Dedifferentiated amniotic fluid mesenchymal stem cell (primary cell): ENCODE measurements around the gene BTBD7.
"Not testable (repeated sequence)": the region's sequence is repeated elsewhere in the genome, so short reads cannot be mapped to it uniquely, and the experiment has no call there.

Experiments used
- DNase-seq: peaks from one replicate; pipeline ENCODE4 v3.0.0-alpha.2; 2016; ENCODE audit errors: extremely low spot score

The BTBD7 gene

DNA sequence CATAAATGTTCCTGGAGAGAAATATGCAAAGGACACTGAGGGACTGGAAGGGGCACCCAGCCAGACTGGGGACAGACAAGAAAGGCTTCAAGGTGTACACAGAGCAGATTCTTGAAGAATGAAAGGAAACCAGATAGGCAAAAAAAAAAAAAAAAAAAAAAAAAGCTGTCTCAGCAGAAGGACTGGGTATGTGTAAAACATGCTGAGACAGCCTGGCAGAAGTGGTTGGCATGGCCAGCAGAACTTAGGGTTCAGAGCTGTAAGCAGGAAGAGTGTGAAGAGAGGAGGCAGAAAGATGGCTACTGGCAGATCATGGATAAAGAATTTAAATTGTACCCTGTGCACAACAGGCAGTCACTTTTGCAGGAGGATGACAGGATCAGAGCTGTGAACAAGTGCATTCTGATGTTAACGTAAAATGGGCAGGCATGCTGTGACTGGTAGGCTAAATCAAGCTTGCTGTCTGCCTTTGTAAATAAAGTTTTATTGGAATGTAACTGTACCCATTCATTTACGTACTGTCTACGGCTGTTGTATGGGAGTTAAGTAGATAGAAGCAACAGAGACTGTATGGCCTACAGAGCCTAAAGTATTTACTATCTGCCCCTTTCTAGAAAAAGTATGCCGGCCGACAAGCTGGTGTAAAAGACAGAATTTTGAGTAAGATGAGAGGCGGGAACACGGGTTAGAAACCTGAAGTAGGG, 83.6 kb downstream of the BTBD7 start:
- DNase-seq = no peak

DNA sequence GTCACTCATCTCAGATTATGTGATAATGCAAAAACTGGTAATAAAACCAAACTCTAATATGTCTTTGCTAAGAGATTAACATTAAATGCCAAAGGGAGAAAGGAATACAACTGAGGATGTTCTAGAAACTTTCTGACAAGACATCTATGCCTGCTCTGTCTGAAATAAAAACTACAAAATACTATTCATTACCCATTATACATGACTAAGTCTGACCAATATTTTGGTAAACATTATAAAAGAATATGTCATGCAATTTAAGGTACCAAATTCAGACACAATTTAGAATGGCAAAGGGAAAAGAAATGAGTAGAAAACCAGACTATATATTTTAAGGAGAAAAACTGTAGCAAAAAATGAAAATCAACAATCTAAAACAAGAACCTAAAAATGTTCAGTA, 86.3 kb downstream of the BTBD7 start:
- no peak for DNase-seq

DNA sequence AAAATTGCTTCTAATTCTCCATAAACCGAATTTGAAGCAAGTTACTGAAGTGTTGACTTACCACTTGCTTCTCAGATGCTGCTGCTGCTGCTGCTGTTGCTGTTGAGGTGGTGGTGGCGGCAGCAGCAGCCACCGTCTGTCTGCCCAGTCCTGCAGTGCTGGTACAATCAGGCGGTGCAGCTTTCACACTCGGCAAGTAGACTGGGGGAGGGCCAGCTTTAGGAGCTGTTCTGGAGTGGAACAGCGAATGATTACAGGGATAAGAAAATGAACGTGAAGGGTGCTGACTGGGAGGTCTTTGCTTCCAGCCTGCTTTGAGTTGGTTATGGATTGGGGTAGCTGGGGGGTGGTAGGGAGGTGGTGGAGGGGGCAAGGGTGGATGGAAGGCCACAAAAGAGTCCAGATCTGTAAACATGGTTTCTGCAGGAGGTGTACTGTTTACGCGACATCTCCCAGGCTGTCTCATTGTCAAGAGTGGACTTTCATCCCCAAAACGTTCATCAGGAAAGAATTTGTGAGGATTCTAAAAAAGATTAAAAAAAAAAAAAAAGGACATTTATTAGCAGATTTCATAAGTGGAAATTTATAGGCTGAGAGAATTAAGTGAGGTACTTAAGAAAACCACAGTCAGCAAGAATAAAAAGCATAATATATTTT, 86.9 kb downstream of the BTBD7 start:
- no peak for DNase-seq

DNA sequence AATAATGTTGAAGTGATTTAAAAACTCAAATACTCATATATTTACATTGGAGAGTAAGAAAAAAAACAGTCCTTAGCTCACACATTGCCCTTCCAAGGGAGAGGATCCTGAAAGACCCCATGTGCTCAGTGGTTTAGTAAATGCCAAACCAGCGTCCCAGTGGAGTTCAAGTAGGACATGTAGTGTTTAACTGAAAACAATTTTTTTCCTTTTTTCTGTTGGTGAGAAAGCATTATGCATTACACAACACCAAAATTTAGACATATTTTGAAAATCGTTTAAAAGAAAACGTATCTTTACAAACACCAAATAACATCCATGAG, 92.2 kb downstream of the BTBD7 start:
- DNase-seq = no peak

DNA sequence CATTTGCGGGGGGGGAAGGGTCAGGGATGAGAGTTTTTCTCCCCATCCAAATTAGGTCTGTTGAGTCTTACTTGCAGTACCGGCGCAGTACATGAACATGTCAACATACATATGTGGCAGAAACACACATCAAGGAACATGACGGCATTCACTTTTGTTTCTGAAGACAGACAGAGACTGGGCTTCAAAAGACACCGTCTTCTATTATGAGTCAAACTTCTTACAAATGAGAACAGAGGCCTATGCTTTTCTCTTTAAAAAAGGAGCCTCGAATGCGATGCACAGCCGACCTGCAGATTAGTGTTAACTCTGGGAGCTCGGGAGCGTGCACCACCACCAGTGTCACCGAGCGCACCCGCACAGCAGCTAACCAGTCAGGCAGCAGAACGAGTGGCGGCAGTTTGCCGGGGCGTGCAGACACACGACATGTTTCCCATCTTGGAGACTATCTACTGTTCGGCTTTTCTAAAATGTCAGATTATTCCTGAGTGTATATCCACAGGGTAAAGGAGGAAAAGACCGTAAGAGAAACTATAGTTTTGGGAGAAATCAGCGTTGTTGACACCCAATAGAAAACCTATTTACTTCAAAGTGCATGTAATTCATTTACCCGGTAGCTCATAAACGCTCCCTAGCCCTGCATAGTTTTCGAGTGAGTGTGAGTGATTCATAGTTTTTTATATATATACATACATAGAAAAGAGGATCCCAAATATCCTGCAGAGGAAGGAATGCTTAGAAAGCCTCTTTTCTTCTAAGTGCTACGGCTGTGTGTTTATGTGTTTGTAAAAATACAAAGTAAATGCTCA, 92.8 kb downstream of the BTBD7 start:
- peak; percentile 44 for DNase-seq

DNA sequence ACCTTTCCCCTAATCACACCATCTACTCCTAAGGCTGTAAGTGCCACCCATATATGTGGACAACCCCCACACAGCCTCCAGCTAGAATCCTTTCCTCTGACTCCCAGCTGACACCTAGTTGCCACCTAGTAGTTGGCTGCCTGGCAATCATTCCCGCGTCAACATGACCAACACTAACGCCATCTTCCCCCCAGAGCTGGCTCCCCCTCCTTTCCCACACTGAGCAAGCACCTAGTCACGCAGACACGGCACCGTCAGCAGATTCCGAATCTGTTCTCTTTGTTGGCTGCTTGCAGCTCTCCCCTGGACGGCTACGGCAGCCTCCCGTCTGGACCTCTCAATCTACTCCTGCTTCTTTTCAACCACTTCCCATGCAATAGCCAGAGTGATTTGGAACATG, 98.0 kb downstream of the BTBD7 start:
- DNase-seq = no peak

DNA sequence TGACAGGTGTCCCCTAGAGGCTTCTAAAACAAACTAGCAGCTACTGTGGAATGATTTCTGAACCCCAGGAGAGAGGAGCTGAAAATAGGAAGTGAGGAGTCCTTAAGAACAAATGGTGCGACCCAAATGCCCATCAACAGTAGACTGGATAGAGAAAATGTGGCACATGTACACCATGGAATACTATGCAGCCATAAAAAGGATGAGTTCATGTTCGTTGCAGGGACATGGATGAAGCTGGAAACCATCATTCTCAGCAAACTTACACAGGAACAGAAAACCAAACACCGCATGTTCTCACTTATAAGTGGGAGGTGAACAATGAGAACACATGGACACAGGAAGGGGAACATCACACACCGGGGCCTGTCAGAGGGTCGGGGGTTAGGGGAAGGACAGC, 99.8 kb downstream of the BTBD7 start:
- not testable (repeated sequence) for DNase-seq

DNA sequence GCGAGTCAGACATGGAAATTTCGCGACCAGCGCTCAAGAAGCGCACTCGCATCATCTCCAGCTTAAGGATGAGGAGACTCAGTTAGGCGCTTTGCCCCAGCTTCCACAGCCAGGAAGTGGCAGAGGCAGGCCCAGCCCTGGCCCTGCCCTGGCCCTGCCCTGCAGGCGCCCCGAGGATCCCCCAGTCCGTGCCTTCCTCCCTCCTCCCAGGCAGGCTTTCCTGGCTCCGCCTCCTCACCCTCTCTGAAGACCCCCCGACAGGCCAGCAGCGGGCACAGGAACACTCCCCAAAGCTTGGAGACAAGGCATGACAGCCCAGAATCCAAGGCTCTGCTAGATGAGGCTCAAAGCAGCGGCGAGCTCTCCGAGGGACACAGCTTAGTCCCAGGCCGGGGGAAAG, 100.7 kb downstream of the BTBD7 start:
- no peak for DNase-seq

DNA sequence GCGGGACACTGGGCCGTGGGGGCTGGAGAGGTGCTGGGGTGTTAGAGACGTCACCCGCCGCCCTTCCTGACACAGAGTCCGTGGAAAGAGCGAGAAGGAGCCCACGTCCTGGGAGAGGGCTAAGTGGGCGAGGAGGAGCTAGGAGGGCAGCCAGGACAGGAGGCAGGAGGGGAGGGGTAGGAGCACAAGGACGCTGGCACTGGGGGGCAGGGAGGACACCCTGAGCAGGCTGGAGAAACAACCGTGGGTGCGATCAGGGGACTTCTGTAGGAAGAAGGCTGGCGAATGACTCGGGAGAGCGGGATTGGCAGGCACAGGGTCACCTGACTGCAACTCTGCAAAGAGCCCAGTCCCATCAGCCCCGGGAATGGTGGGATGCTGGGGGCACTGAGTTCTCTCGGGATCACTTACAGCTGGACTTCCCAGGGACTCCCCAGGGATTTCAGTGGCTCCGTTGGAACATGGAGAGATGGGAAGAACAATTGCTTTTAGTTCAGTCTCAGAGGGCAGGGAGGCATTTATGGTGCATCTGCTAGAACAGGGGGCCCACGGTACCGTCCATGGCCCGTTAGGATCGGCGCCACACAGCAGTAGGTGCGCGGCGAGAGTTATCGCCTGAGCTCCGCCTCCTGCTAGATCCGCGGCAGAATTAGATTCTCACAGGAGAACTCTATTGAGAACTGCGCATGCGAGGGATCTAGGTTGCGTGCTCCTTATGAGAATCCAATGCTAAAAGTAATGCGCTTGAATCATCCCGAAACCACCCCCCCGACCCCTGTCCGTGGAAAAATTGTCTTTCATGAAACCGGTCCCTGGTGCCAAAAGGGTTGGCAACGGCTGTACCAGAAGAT, 101.5 kb downstream of the BTBD7 start:
- no peak for DNase-seq

DNA sequence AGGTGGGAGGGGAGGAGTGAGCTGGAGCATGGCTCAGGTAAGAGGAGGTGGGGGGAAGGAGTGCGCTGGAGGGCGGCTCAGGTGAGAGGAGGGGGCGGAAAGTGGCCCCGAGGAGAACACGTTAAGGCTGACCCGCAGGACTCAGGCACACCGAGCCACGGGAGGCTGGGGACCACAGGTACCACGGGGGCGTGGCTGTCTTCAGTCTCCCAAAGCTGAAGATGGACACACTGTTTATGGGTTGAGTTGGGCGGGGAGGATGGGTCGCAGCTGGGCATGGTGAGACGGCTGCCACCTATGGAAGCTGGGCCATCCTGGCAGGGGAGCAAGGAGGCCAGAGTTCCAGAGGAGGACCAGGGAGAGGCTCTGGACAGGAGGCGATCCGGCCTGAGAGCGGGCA, 102.3 kb downstream of the BTBD7 start:
- no peak for DNase-seq

DNA sequence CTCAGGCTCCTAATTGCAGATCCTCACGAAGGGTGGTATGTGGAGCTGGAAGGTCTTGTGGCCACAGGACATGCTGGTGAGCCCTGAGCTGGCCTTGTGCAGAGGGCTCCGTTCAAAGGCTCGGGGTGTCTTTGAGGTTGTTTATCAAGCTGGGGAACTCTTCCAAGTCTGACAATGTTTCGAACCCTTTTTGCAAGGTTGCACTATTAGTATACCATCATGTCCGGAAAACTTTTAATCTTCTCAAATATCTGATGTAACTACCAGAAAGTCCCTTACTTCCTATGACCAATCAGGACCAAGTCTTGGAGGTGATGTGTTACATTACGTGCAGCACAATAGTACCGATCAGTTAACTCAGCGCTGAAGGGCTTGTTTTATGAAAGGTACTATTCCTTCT, 104.3 kb downstream of the BTBD7 start:
- no peak for DNase-seq

DNA sequence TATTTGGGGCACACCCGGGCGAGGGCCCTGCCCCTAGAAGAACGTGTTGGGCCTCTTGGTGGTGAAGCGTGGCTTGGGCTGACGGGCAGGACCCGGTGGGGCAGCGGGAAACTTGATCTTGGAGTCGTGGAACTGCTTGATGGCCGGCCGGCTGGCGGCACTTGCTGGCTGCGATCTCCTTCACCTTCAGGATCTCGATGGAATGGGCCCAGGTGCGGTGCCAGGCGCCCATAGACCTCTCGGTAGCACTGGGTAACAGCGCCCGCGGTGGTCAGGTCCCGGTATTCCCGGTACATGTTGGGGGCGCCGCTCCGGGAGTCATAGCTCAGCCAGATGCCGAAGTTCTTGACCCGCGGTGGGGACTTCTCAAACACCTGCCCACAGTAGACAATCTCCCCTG, 109.3 kb downstream of the BTBD7 start:
- DNase-seq = no peak

DNA sequence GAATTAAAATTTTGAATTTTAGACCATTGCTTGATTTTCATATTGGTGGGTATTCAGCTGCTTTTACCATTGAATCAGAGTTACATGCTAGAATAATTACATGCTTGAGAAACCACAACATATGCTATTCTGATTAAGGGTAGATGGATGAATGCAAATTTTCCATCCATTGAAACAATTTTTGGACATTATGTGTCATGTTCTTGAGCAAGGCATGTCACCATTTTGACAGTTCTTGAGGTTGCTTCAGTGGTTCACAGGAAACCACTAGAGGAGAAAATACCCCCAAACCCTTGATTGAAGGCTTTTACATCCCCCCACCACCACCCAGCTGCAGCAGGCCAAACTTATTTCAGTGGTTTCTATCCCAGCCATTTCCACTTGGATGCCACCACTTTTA, 112.3 kb downstream of the BTBD7 start:
- no peak for DNase-seq

DNA sequence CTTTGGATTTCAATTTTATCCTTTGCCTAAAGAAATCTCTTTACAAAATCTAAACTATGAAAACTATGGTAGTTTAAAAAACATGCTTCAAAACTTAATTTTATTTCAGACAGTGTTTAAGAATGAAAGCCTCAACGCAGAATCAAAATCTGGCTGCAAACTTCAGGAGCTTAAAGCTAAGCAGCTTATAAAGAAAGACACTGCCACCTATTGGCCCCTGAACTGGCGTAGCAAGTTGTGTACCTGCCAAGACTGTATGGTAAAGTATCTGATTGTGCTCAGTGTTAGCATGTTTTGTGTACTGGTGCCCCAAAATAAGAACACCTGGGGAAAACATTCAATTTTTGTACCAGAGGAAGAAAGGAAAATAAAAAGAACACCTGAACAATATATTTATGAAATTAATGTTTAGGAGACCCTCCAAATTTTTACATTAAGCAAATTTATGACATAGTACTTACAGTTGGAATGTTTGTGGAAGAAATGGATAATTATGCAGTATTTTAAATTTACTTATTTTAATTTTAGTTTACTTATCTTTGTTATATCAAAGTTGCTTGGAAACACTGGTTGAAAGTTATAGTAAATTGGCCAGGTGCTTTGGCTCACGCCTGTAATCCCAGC, 113.6 kb downstream of the BTBD7 start:
- DNase-seq = no peak

DNA sequence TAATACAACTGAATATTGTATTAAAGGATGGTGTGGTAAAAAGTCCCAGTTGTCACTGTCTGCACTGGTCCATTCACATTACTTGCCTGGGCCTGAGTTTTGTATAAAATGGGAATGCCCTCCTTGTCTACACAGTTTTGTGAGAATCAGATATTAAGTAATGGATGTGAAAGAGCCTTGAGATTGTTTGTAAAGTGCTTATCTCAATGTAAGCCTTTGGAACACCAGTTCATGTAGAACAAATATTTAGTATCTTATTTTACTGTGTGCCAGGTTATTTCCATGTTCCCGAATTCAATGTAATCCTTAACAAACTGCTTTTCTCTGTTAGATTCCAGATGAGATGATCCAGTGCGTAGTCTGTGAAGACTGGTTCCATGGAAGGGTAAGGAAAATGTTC, 118.2 kb downstream of the BTBD7 start:
- no peak for DNase-seq

DNA sequence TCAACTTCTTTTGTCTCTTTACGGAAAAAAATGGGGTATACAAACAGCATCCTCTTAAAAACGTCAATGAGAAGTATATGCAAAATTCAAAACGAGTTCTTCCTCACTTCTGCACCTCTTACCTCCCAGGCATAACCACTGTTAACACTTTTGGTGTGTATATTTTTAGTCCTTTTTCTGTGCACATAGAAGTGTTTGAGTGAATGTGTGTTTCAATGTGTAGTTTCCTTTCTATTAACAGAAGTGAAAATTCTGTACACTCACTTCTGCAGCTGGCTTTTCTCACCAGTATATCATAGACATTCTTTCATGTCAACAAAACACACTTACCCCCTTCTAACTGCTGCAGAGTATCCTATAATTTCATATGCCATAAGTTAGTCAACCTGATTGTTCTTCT, 120.4 kb downstream of the BTBD7 start:
- DNase-seq = no peak

DNA sequence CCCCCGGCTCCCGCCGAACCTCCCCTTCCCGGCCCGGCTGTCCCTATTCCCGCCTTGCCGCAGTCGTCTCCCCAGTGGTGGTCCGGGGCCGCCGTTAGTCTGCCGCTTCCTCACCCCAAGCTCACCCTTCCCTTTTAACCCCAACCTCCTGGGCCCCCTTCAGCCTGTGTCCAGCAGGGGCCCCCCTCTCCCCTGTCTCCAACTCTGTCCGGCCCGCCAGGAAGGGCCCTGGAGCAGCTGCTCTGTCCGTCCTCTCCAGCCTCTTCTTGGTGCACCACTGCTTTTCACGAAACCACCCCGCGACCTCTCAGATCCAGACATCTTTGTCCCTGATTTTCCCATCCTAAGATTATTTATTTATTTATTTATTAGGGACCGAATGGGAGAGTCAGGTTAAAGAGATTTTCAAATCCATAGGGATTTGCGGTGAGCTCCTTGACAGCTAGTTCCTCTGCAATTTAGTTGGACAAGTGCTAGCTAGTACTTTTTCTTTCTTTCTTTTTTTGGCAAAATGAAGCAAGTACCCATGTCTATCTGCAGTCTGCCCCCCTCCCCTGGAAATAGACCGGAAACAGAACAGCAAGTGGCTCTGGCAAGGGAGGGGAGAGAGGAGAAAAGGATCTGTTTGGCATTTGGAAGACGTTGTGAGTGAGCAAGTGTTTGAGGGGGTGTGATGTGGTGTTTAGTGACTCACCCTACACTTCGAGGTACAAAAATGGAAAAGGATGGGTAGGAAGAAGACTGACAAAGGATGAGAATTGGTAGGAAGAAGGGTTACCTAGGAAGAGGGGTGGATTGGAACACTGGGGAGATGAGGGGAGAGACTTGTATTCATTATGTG, 125.1 kb downstream of the BTBD7 start:
- peak; percentile 23 for DNase-seq

DNA sequence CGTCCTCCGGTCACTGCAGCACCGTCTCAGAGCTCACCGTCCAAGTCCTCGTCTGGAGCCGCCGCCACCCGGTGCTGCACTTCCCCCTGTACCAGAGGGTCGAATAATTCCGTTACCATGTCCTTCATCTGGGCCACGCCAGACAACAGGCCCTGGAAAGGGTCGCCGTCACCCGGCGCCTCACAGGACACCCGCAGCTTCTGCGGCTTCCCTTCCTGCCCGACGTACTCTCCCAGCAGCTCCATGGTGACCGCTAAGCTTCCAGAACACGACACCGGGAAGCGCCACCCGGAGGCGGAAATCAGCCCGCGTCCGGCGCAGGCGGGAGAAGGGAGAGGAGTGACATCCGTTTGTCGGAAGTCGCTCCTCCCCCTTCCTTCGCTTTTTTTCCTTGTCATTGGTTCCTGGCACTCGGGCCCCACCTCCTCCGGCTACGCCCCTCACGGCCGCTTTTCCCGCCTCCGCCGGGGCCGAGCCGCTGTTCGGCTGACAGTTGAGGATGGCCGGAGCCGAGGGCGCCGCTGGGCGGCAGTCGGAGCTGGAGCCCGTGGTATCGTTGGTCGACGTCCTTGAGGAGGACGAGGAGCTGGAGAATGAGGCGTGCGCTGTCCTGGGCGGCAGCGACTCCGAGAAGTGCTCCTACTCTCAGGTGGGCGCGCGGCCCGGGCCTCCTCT, 125.9 kb downstream of the BTBD7 start, which contains the start of the genes GON7 and UBR7:
TSS of gene GON7 (minus strand) at position 273 of the 675 bp plus-strand sequence. CDS start at position 245, 28 bp downstream.
TSS of gene UBR7 (plus strand) at position 464 of the 675 bp plus-strand sequence. CDS start at position 500, 36 bp downstream.
- peak; percentile 97 for DNase-seq

DNA sequence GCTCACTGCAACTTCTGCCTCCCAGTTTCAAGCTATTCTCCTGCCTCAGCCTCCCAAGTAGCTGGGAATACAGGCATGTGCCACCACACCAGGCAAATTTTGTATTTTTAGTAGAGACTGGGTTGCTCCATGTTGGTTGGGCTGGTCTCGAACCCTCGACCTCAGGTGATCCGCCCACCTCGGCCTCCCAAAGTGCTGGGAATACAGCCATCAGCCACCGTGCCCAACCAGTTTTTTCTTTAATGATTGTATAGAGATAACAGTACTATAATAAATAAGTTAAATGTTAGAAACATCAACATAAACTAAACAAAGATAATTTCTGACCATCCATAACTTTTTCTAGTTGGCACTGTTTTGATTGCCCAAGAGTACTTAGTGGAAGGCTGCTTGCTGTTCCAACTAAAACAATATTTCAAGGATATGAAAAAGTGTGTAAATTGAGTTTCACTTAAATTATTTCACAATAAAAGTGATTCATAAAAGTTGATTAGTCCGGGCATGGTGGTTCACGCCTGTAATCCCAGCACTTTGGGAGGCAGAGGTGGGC, 131.6 kb downstream of the BTBD7 start:
- DNase-seq = no peak

DNA sequence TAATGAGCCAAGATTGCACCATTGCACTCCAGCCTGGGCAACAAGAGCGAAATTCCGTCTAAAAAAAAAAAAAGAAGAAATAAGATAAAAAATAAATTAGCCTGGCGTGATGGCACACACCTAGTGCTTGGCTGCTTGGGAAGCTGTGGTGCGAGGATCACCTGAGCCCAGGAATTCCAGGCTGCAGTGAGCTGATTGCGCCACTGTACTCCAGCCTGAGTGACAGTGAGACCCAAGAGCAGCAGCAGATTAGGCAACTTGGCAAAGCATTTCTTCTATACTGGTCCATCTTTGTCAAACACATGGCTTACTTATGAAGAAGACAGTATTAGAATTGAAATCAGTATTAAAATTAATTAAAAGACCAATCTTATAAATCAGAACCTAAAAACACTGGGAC, 132.3 kb downstream of the BTBD7 start:
- DNase-seq = no peak
